NB4 (cell line): Measurements from ENCODE around the gene C19orf85.
"Not testable (repeated sequence)": the region's sequence is repeated elsewhere in the genome, so short reads cannot be mapped to it uniquely, and the experiment has no call there.

Source experiments
- DNase-seq: peaks from one replicate; pipeline ENCODE4 v3.0.0; 2010; ENCODE audit warnings: low read depth
- H3K4me3 ChIP-seq: one replicate; pipeline ENCODE4 v1.5.1; 2011; ENCODE audit warnings: mild to moderate bottlenecking, low read depth, low read length, moderate library complexity
- CTCF ChIP-seq: IDR thresholded peaks from one replicate; pipeline ENCODE4 v1.5.1; 2012; ENCODE audit warnings: low read depth, low read length
- MYC ChIP-seq: IDR thresholded peaks from 2 replicates; pipeline ENCODE4 v1.6.1; 2011; ENCODE audit warnings: low read depth, low read length
- POLR2A ChIP-seq: IDR thresholded peaks from 2 replicates; pipeline ENCODE4 v1.6.1; 2011; ENCODE audit warnings: mild to moderate bottlenecking; ENCODE audit not compliant: insufficient read length; ENCODE audit errors: extremely low read depth
- TF ChIP-seq, protein P1 (sequence below): IDR thresholded peaks from 2 replicates; pipeline ENCODE4 v1.6.1; 2011; ENCODE audit warnings: low read depth, low read length

Gene C19orf85

GRCh38 chr19:55503157-55503501 is 38.6 kb upstream of the C19orf85 start:
- no peak for TF ChIP-seq POLR2A
- TF ChIP-seq CTCF, result no peak
- TF ChIP-seq, protein P1, sequence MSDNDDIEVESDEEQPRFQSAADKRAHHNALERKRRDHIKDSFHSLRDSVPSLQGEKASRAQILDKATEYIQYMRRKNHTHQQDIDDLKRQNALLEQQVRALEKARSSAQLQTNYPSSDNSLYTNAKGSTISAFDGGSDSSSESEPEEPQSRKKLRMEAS, result no peak
- TF ChIP-seq MYC, result no peak
- H3K4me3 ChIP-seq, result no peak overlapping the region
- DNase-seq, result no peak

DNA sequence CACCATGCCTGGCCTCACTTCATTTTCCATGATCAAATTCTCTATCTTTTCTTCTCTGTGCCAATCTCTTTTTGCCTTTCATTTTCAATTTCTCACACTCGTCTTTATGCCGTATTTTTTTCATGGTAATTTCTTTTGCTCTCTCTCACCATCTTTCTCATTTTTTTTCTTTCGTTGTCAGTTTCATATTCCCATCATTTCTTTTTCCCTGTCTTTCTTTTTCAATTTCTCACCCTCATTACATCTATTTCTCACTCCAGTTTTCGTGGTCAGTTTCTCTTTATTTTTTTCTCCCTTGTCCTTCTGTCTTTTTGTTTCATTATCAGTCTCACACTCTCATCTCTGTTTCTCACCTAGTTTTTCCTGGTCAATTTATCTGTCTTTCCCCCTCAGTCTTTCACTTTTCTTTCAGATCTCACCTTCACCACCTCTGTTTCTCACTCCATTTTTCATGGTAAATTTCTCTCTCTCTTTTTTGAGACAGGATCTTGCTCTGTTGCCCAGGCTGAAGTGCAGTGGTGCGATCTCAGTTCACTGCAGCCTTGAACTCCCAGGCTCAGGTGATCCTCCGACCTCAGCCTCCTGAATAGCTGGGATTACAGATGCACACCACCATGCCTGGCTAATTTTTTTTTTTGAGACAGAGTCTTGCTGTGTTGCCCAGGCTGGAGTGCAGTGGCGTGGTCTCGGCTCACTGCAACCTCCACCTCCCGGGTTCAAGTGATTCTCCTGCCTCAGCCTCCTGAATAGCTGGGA is 37.8 kb upstream of the C19orf85 start:
- no peak overlapping the region for H3K4me3 ChIP-seq
- TF ChIP-seq CTCF, result no peak
- no peak for TF ChIP-seq POLR2A
- no peak for TF ChIP-seq MYC
- TF ChIP-seq, protein P1, result no peak
- no peak for DNase-seq

DNA sequence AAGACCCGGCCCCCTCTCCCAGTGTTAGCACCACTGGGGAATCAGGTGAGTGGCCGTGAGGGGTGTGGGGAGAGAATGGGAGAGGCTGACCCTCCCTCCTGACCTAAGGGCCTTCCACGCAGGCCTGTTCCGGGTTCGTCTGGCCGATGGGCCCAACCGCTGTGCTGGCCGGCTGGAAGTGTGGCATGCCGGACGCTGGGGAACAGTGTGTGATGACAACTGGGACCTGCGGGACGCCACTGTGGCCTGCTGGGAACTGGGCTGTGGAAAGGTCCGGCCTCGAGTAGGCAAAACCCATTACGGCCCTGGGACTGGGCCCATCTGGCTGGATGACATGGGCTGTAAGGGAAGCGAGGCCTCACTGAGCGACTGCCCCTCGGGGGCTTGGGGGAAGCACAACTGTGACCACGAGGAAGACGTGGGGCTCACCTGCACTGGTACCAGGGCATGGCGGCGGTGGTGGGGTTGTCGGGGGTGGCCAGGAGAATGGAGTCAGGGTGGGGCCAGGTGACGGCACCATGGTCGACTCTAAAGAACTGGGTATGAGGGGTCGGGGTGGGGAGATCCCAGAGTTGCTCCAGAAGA is 35.9 kb upstream of the C19orf85 start:
- no peak overlapping the region for H3K4me3 ChIP-seq
- no peak for DNase-seq
- TF ChIP-seq MYC (no peak), POLR2A (no peak), CTCF (no peak)
- TF ChIP-seq, protein P1, result no peak

GRCh38 chr19:55498246-55498840 is 33.8 kb upstream of the C19orf85 start:
- H3K4me3 ChIP-seq, result no peak overlapping the region
- DNase-seq, result no peak
- TF ChIP-seq CTCF (no peak), MYC (no peak)

- no peak overlapping the region for H3K4me3 ChIP-seq
- no peak for TF ChIP-seq MYC
- TF ChIP-seq CTCF, result no peak
- no peak for TF ChIP-seq POLR2A
- TF ChIP-seq, protein P1, result no peak
- no peak for DNase-seq
These were observed 33.2 kb upstream of the C19orf85 start for GRCh38 chr19:55497763-55498162.

DNA sequence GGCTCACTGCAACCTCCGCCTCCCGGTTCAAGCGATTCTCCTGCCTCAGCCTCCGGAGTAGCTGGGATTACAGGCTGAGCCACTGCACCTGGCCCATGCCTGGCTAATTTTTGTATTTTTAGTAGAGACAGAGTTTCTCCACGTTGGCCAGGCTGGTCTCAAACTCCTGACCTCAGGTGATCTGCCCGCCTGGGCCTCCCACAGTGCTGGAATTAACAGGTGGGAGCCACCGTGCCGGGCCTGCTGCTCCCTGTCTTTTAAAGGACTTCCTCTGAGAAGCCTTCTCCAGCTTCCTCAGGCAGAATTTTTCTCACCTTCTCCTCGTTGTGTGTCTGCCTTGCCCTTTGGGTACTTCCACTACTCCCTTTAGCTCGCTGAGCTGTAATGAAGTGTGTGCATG is 32.3 kb upstream of the C19orf85 start:
- not testable (repeated sequence) for DNase-seq, H3K4me3 ChIP-seq
